GM18909 (cell line): ENCODE data around the gene ADO.

ENCODE experiments used
- ATAC-seq: cut with Tn5 transposase; IDR thresholded peaks from one replicate; pipeline ENCODE4 v1.9.1; 2021; ENCODE audit warnings: mild to moderate bottlenecking; ENCODE audit not compliant: unreplicated experiment, poor library complexity

ADO gene

DNA sequence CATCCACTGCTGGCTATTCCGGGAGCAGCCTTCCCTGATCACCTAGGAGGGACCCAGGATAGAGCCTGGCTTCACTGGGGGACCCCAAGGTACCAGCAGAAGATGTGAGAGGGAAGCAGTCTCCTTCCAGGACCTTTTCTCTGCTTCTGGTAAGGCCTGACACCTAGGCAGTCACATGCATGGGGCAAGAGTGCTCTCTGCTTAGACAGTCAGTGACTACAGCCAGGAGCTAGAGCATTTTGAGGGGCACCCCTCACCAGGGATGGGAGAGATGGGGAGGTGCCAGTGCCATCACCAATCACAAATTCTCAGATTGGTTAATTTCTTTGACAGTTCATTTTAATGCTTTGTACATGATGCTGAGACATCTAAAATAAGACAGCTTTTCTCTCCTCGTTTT is 13.9 kb upstream of the ADO start:
- no peak for ATAC-seq

DNA sequence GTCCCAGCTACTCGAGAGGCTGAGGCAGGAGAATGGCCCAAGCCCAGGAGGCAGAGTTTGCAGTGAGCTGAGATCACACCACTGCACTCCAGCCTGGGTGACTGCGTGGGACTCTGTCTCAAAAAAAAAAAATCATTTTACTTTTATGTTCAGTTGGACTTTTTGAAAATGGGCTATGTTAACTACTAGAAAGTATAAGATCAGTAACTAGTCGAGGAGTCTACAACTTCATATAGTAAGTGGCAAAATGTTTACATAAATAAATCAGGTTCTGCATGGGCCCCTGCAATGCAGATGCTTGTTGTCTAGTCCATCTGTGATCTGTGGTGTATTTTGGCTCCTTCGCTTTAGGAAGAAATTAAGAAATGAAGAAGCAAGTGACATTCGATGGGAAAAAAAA is 12.3 kb upstream of the ADO start:
- ATAC-seq: no peak

DNA sequence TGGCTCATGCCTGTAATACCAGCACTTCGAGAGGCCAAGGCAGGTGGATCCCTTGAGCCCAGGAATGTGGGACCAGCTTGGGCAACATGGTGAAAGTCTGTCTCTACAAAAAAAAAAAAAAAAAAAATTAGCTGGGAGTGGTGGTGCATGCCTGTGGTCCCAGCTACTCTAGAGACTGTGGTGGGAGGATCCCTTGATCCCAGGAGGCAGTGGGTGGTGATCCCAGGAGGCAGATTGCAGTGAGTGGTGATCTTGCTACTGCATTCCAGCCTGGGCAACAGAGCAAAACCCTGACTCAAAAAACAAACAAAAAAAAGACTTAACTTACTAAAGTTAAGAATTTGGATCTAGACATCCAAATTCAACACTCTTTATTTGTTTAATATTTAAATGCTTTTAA is 10.2 kb upstream of the ADO start:
- no peak for ATAC-seq

DNA sequence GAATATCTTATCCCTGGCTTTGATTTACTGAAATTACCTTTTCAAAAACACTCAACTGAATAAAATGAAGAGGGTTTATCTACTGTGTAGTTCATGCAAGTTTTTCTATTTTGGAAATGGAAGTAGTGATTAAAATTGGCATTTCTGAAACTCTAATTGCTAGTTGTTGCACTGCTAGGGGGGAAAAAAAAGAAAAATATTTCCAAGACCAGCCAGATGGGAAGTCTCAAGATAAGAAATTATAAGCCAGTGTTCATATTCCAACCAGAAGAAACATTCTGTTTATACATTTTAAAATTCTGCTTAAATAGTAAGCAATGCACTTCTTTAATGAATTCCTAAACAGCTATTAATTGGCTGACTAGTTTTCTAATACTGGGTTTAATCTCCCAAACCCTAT is 9.4 kb upstream of the ADO start:
- ATAC-seq: no peak

DNA sequence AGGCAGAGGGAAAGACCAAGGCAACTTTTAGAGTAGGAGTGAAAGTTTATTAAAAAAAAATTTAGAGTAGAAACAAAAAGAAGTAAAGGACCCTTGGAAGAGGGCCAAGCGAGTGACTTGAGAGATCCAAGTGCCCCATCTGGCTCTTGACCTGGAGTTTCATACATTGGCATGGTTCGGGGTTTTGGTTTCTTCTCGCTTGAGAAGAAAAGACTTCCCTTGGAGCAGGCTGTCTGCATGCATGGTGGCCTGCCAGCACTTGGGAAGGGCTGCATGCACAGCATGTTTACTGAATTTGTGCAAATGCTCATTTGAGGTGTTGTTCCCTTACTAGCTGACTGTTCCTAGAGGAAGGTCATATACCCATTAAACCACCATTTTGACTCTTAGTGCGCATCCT is 8.8 kb upstream of the ADO start:
- no peak for ATAC-seq

DNA sequence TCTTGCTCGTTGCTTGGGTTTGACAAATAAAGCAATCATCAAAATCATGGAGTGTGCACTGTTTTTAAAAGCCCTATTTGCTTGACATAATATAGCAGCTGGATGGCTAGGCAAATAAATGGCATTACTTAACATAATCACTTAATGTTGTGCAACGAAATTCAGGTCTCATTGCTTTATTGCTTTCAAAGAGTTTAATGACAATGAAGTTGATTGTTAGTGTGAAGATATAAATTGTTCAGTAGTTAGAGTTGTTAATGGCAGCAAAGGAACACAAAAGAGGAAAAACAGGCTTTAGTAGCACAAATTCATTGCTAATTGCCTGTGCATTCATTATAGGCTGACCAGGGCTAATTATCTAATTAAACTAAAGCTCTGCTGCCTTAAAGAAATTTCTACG is 7.6 kb upstream of the ADO start:
- ATAC-seq: no peak

DNA sequence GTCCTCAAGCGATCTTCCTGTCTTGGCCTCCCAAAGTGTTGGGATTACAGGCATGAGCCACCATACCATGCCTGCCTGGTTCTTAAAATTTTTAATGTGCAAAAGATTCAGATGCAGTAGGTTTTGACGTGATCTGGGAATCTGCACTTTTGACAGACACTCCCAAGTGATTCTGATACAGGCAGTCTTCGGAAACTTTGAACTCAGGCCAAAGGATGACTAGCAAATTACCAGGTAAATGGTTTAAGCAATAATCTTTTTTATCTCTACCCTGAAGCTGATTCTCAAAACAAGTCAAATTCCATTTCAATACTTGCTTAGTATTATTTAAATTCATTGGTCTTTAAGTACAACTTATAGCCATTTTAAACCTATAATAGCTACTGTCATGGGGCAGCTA is 2.6 kb upstream of the ADO start:
- no peak for ATAC-seq

DNA sequence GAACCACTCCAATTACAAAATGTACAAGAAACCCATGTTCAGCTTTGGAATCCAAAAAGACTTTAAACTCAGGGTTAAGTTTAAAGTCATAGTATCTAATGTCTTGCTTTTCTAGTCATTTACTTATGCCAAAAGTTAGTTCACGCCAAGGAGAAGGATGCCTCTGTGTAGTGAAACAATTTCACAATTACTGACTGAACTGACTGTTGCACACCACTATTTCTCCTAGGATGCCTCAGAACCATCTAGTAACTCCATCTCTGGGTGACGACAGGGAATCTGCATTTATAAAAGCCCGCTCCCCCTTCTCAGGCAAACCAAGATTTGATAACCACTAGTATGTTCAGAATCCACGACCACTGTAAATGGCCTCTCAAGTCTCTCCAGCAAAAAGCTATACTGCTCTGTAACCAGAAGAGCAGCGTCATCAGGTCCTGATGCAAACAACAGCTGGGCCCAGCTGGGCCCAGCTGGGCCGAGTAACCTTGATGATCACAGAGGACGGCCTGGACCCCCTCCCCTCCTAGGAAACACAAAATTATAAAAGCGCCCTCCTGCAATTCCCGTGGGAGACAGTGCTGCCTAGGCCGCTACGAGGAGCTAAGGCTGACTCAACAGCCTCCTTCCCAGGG is 680 bp upstream of the ADO start:
- ATAC-seq: no peak

DNA sequence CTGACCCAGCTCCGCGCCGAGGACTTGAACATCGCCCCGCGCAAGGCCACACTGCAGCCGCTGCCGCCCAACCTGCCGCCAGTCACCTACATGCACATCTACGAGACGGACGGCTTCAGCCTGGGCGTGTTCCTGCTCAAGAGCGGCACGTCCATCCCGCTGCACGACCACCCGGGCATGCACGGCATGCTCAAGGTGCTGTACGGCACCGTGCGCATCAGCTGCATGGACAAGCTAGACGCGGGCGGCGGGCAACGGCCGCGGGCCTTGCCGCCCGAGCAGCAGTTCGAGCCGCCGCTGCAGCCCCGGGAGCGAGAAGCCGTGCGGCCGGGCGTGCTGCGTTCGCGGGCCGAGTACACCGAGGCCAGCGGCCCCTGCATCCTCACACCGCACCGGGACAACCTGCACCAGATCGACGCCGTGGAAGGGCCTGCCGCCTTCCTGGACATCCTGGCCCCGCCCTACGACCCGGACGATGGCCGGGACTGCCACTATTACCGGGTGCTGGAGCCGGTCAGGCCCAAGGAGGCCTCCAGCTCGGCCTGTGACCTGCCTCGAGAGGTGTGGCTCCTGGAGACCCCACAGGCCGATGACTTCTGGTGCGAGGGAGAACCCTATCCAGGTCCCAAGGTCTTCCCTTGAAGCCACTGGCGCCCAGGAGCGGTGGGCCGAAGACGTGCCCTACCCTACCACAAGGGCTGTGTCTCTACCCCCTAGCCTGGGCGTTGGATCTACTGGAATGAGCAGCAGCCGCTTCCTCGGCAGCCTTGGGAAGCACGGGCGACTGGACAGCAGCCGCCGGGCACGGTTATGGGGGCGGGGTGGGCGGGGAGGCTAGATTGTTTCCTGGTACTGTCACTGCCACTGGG is 945 bp downstream of the ADO start:
- ATAC-seq: peak; percentile 2

DNA sequence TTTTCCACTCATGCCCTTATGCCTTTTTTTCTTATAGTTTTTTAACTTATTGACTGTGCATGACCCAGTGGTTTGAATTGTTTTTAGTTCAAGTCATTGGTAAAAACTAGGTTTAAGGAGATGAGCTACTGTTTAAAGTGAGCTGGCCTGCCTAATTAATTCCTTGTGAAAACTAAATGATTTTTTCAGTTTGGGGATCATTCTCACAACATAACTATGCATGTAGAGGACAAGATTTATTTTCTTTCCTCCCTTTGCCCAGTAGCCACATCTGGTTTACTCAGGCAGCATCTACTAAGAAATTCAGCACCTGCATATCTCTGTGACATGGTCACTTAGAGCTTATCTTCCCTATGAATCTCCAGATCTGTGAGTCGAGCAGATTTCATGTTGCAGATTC is 1.7 kb downstream of the ADO start:
- no peak for ATAC-seq

DNA sequence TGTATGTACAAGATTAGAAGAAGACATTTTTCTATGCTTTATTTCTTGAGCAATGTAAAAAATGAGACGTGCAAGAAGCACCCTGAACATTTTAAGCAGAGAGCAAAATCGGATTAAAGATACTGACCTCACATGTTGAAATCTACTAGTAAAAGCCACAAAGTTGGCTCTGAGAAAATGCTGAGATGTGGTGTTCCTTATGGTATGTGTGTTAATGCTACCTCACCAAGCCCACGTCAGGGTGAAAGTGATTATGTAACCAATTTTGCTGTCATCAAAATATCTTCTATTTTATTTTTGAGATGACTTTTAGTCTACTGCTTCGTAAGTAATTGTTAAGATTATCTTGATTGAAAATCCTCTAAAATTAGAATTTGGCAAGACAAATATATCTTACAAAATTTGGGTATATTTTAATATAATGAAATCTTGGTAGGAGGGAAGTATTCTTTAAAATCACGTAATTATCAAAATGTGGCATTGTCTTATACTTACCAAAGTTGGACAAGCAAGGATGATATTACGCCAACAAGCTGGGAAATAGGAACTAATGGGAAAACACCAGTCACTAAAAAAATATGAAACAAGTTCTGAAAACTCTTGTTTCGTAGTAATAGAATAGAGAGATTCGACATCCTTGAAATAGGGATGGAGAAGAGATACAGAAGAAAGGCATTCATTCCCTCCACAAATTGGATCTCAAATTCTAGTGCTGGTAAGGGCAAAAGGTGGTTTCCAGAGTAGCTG is 5.8 kb downstream of the ADO start:
- no peak for ATAC-seq

DNA sequence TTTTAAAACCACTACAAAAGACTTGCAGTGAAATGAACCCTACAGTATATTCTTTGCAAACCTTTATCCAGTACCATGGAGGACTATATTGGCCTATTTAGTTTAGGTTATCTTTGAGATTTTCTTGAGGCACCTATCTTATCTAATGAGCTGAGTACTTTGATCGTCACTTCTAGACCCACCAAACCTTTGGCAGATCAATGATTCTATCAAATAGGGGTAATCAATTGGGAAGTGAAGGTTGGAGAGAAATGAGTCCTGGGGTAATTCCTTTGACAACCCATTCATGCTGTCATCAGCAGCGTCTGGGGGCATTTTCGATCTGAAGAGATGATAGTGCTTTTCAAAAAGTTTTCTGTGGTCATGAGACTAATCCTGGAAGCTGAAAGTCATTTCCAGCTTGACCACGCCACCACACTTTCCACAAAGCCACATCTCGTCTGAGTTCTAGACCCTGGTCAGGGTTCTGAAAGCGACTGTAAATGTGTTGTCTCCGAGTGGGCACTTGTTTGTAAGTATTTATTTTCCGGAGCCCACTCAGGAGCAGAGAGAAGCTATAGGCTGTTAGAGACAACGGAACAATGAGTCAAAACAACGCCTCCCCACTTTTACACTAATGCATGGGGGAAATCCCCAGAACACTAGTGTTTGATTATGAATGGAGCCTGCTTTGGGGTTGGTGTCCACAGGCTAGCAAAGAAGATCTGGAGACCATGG is 6.8 kb downstream of the ADO start:
- peak; percentile 50 for ATAC-seq

DNA sequence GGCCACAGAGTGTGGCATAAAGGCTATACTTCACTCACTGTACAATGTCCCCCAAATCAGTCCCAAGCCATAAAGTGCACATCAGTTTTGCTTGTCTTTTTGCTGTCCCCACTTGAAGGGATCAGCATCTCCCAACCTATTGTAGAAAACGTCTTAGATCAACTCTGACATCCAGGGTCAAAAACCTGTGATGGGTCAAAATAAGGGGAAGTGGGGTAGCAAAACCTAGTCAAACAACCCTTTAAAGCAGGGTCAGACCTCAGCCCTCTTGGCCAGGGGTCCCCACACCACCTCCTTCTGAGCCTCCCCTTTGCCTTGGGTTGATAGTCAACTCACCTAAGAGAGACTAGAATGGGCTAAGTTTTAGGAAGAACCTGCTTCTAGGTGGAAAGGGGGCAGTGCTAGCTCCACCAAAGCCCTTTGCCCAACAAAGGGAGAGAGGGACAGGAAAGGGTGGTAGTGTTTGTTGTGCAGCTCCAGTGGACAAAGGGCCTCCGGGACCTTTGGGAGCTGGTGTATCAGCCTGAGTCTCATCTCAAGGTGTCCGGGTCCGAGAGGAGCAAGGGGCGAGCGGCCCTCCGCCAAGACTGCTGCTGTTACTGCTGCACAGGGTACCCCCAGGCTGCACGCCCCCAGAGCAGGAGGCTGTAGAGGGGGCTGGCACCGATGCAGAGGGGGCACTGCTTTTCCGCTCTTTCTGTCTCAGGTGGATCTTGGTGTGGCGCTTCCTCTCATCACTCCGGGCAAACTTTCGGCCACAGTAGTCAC is 8.3 kb downstream of the ADO start:
- no peak for ATAC-seq

DNA sequence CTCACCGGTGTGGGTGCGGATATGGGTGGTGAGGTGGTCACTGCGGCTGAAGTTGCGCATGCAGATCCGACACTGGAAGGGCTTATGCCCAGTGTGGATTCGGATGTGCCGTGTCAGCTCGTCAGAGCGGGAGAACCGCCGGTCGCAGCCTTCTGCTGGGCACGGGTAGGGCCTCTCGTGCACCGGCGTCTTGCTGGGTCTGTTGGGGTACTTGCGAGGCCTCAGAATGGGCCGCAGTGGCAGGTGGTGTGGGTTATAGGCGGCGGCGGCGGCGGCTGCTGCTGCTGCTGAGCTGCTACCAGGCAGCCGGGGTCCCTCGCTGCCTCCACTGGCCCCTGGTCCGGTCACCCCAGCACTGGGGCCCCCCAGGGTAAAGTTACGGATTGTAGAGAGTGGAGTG is 8.9 kb downstream of the ADO start:
- no peak for ATAC-seq

DNA sequence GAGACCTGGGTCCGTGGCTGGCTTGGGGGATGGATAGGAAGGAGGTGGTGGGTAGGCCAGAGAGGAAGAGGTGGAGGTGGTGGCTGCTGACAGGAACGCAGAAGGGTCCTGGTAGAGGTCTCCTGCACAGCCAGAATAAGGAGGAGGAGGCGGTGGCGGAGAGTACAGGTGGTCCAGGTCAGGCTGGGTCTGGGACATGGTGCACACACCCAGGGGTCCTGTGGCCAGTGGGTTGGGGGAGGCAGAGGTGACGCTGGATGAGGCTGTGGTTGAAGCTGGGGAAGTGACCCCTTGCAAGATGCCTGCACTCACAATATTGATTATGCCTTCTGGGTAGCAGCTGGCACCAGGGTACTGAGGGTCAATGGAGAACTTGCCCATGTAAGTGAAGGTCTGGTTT is 9.5 kb downstream of the ADO start:
- ATAC-seq: no peak

DNA sequence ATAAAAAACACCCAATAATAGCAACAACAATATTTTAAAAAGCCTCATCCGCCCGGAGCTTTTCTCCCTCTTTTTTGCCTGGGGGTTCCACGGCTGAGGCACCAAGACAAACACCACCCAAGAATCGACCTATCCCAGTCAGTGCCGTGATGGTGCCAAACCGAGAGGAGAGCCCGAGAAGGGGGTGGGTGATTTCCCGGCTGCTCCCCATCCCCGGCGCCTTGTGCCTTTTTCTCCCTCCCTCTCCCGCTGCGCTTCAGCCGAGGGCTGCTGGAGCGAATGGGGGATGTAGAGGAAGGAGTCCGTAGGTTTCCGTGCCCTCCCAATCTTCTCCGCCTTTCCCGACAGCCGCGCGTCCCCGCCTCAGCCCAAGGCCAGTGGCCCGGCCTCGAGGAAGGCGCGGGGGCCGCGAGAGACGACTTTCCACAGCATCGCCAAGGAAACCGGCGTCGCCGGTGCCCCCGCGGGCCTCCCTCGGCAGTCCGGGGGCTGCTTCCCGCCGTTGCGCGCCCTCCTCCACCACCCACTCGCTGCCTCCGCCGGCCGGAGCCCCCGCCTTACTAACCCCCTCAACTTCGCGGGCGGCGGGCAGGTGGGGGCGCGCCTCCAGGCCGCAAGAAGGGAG is 10.3 kb downstream of the ADO start:
- ATAC-seq: no peak

DNA sequence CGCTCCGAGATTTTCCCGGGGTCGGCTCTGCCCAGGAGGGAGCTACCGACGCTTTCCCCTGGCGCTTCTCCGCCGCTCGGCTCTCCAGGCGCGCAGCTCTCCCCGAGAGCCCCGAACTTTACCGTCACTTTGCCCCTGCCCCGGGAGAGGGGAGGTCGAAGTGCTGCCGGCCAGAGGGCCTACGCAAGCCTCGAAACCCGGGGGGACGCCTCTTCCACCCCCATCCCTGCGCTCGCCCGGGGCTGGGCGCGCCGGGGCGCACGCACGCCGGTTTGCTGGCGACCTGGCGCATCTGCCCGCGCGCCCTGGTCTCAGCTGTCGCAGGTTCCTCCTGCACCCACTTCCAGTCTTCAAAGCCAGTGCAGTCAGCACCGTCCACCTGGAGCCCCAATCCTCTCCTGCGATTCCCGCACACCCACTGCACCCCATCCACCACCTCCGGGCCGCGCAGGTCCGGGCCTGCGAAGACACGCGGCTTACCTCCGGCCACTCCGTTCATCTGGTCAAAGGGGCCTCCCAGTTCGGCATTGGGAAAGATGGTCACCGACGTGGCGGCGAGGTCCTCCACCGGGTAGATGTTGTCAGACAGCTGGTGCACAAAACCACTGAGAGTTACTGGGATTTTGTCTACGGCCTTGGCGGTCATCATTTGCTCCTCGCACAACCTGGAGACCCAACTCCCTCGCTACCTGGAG is 11.0 kb downstream of the ADO start:
- ATAC-seq: no peak

DNA sequence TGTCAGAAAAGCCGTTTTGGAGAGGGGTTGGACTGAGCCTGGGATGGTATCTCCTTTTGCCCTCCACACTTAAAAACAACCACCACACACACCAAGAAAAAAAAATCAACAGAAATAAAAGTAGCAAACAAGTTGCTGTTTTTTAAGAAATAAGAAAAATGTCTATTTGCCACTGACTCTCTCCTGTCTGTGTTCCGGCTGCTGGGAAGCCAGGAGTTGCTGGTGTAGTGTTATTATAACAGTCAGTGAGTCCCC is 11.5 kb downstream of the ADO start:
- no peak for ATAC-seq
